22Rv1 (cell line): ENCODE measurements around the gene KDM5C.

Experiments used
- ZFX ChIP-seq: fragments of 450-650 bp; IDR thresholded peaks from 2 replicates; pipeline ENCODE4 v1.6.1; 2017; ENCODE audit warnings: antibody characterized with exemption, borderline replicate concordance
- TF ChIP-seq, protein P1 (sequence below): fragments of 450-650 bp; IDR thresholded peaks from 2 replicates; pipeline ENCODE4 v1.5.1; 2017; ENCODE audit warnings: mild to moderate bottlenecking

DNA sequence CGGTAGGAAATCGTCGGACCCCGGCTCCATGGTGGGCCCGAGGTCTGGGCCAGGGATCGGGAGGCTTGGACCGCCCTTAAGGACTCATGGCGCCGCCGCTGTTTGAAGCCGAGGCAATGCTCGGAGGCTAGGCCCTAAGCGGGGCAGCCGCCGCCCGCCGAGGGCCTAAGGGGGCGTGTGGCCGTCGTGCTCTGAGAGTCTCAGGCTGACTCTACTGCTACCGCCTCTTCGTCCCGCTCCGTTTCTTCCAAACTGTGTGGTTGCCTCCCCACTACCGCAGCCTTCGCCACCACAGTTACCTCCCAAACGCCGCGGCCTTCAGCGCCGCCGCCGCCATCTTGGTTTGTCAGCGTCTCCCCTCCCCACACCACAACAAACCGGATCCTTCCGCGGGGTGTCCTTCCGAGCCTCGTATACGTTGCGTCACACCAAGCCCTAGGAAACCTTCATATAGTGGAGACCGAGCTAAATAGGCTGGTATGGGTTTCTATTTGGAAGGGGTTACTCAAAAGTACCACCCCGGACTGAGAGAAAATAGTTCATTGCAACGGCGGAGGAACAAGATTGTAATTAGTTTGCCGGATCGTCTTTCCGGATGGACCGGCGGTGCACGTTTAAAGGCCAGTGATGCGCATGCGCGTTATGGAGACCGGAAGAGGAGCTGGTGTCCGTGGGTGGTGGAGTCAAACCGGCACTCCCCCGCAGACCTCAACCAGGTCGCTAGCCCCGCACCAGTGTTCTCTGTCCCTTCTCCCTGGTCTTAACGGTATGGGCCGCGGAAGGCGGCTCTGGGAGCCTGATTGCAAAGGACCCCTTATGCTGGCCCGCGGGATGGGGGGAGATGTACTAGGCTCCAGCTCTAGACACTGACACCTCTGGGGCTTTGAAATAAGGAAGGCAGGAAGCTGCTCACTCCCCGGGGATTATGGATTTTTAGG, at the start of gene KDM5C:
- TF ChIP-seq, protein P1, sequence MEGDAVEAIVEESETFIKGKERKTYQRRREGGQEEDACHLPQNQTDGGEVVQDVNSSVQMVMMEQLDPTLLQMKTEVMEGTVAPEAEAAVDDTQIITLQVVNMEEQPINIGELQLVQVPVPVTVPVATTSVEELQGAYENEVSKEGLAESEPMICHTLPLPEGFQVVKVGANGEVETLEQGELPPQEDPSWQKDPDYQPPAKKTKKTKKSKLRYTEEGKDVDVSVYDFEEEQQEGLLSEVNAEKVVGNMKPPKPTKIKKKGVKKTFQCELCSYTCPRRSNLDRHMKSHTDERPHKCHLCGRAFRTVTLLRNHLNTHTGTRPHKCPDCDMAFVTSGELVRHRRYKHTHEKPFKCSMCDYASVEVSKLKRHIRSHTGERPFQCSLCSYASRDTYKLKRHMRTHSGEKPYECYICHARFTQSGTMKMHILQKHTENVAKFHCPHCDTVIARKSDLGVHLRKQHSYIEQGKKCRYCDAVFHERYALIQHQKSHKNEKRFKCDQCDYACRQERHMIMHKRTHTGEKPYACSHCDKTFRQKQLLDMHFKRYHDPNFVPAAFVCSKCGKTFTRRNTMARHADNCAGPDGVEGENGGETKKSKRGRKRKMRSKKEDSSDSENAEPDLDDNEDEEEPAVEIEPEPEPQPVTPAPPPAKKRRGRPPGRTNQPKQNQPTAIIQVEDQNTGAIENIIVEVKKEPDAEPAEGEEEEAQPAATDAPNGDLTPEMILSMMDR: no peak
- TF ChIP-seq ZFX: no peak
